ENCODE data around the gene NLRC5.
"Not testable (repeated sequence)": the region's sequence is repeated elsewhere in the genome, so short reads cannot be mapped to it uniquely, and the experiment has no call there.

Gene NLRC5

GRCh38 chr16:57045694-57046381 lies 56.5 kb downstream of the NLRC5 start:
- peak; percentile 24 for DNase-seq (ENCODE audit: low read depth)

GRCh38 chr16:57048095-57048494 lies 58.7 kb downstream of the NLRC5 start:
- no peak for DNase-seq (ENCODE audit: low read depth)

GRCh38 chr16:57049678-57050077 lies 60.3 kb downstream of the NLRC5 start:
- no peak for DNase-seq (ENCODE audit: low read depth)

GRCh38 chr16:57051696-57052228 lies 62.4 kb downstream of the NLRC5 start:
- DNase-seq (ENCODE audit: low read depth), result no peak

- DNase-seq (ENCODE audit: low read depth), result no peak
These were observed 63.8 kb downstream of the NLRC5 start for GRCh38 chr16:57053206-57053605.

GRCh38 chr16:57054338-57054737 lies 65.0 kb downstream of the NLRC5 start:
- DNase-seq (ENCODE audit: low read depth), result no peak

GRCh38 chr16:57054771-57055170 lies 65.4 kb downstream of the NLRC5 start:
- DNase-seq (ENCODE audit: low read depth), result no peak

GRCh38 chr16:57055671-57056070 lies 66.3 kb downstream of the NLRC5 start:
- no peak for DNase-seq (ENCODE audit: low read depth)

GRCh38 chr16:57058291-57058861 lies 69.0 kb downstream of the NLRC5 start:
- no peak for DNase-seq (ENCODE audit: low read depth)

GRCh38 chr16:57060323-57061083 lies 71.1 kb downstream of the NLRC5 start:
- DNase-seq (ENCODE audit: low read depth), result no peak

GRCh38 chr16:57061084-57061905 lies 71.9 kb downstream of the NLRC5 start:
- no peak for DNase-seq (ENCODE audit: low read depth)

- no peak for DNase-seq (ENCODE audit: low read depth)
These were observed 73.0 kb downstream of the NLRC5 start for GRCh38 chr16:57062329-57062728.

GRCh38 chr16:57063189-57063588 lies 73.8 kb downstream of the NLRC5 start:
- DNase-seq (ENCODE audit: low read depth), result not testable (repeated sequence)

- no peak for DNase-seq (ENCODE audit: low read depth)
These were observed 75.6 kb downstream of the NLRC5 start for GRCh38 chr16:57064995-57065394.

GRCh38 chr16:57066625-57067024 lies 77.3 kb downstream of the NLRC5 start:
- no peak for DNase-seq (ENCODE audit: low read depth)

- DNase-seq (ENCODE audit: low read depth), result no peak
These were observed 78.0 kb downstream of the NLRC5 start for GRCh38 chr16:57067347-57067746.

- no peak for DNase-seq (ENCODE audit: low read depth)
These were observed 79.7 kb downstream of the NLRC5 start for GRCh38 chr16:57069053-57069452.

GRCh38 chr16:57069635-57070370 lies 80.4 kb downstream of the NLRC5 start:
- DNase-seq (ENCODE audit: low read depth), result no peak

- DNase-seq (ENCODE audit: low read depth), result no peak
These were observed 81.1 kb downstream of the NLRC5 start for GRCh38 chr16:57070424-57070823.

- not testable (repeated sequence) for DNase-seq (ENCODE audit: low read depth)
These were observed 81.8 kb downstream of the NLRC5 start for GRCh38 chr16:57071081-57071732.
